Measurements from ENCODE around the gene HDAC9. TPM values are rescaled to one million over a fixed set of nuclear protein-coding genes. Genes with fewer than 3 reads are reported as not detected.

The HDAC9 gene
- total RNA-seq, 4 donors from 2014 or later, result 10.3 to 48.4 (median 12.2) TPM

DNA sequence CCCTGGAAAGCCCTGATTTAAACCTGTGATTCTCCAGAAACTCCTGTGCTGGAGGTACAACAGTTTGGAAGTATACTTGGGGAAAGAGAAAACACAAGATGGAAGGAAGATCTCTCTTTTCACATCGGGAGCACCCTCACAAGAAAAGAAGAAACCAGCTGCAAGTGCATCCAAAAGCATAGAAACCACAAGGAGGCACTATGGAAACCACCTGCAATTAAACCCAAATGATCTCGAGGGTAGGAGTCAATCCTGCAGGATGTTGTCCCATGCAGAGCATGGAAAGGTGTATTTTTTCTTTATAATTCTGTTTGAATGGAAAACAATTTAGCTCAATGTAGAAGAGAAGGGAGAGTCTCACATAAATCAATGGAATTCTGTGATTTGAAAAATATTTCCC lies 411.4 kb downstream of the HDAC9 start:
- DNase-seq (ENCODE audit: low spot score in 2 of 2), result no peak
- Histone ChIP-seq H3K9me3 (no peaks in the 10 kb centered on the region), H3K27ac (no peak overlapping the region), H3K4me3 (no peak overlapping the region), H3K36me3 (no peaks in the 10 kb centered on the region), H3K4me1 (no peaks in the 10 kb centered on the region), H3K27me3 (no peaks in the 10 kb centered on the region)
- WGBS, 2 donors, result 58 to 64% methylated on average over 2 of the region's 2 CpGs
- TF ChIP-seq EP300 (IDR thresholded peaks at IDR 0.05) (no peak), POLR2A (IDR thresholded peaks at IDR 0.05) (no peak)
- TF ChIP-seq, protein P1, sequence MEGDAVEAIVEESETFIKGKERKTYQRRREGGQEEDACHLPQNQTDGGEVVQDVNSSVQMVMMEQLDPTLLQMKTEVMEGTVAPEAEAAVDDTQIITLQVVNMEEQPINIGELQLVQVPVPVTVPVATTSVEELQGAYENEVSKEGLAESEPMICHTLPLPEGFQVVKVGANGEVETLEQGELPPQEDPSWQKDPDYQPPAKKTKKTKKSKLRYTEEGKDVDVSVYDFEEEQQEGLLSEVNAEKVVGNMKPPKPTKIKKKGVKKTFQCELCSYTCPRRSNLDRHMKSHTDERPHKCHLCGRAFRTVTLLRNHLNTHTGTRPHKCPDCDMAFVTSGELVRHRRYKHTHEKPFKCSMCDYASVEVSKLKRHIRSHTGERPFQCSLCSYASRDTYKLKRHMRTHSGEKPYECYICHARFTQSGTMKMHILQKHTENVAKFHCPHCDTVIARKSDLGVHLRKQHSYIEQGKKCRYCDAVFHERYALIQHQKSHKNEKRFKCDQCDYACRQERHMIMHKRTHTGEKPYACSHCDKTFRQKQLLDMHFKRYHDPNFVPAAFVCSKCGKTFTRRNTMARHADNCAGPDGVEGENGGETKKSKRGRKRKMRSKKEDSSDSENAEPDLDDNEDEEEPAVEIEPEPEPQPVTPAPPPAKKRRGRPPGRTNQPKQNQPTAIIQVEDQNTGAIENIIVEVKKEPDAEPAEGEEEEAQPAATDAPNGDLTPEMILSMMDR (IDR thresholded peaks at IDR 0.05), result no peak

DNA sequence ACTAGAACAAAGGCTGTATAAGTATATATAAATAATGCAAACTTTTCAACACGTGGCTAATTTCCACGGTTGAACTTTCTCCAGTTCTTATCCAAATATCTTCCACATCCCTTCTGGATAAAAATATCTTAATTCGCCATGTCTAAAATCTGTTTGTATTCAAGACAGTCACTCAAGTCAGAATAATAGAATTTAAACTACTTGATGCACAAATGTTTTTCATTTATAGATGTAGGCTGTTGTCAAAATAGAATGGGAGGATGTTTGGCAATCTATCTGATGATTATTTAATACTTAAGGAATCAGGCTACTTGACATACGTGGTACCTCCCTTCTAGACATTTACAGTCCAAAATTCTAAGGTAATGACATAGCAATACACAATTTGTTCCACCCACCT lies 417.6 kb downstream of the HDAC9 start:
- no peak overlapping the region for H3K4me3 ChIP-seq
- no peaks in the 10 kb centered on the region for H3K27me3 ChIP-seq
- TF ChIP-seq, protein P1 (IDR thresholded peaks at IDR 0.05), result no peak
- no peak for TF ChIP-seq EP300 (IDR thresholded peaks at IDR 0.05)
- no peak for TF ChIP-seq POLR2A (IDR thresholded peaks at IDR 0.05)
- H3K4me1 ChIP-seq, result no peaks in the 10 kb centered on the region
- no peak overlapping the region for H3K27ac ChIP-seq
- no peak for DNase-seq (ENCODE audit: low spot score in 2 of 2)
- H3K9me3 ChIP-seq, result no peaks in the 10 kb centered on the region
- H3K36me3 ChIP-seq, result no peaks in the 10 kb centered on the region
- 65 to 66% methylated on average over 4 of the region's 4 CpGs for WGBS, 2 donors

DNA sequence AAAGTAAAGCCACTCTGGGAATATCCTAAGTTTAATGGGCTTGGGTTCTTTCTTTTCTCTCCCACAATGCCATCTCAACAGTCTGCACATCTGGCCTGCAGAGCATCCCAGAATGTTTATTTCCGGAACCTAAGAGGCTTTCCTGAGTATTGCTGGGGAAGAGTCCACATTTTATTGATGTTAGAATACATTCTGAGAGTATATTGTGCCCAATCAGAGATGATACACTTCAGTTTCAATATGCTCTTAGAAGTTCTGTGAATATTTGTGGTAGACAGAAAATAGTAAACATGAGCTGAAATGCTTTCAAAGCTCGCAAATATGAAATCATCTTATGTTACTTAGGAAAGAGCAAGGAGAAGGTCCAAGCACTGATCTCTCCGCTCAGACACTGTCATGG lies 421.3 kb downstream of the HDAC9 start:
- no peak overlapping the region for H3K4me3 ChIP-seq
- H3K27me3 ChIP-seq, result no peaks in the 10 kb centered on the region
- DNase-seq (ENCODE audit: low spot score in 2 of 2), result no peak
- H3K4me1 ChIP-seq, result no peaks in the 10 kb centered on the region
- 62 to 92% methylated on average over 3 of the region's 3 CpGs for WGBS, 2 donors
- no peaks in the 10 kb centered on the region for H3K36me3 ChIP-seq
- no peak for TF ChIP-seq POLR2A (IDR thresholded peaks at IDR 0.05)
- TF ChIP-seq, protein P1 (IDR thresholded peaks at IDR 0.05), result no peak
- no peak for TF ChIP-seq EP300 (IDR thresholded peaks at IDR 0.05)
- H3K27ac ChIP-seq, result no peak overlapping the region
- H3K9me3 ChIP-seq, result peaks cover 0 to 6% (median 0%) of the 10 kb centered on the region in 4 donors

DNA sequence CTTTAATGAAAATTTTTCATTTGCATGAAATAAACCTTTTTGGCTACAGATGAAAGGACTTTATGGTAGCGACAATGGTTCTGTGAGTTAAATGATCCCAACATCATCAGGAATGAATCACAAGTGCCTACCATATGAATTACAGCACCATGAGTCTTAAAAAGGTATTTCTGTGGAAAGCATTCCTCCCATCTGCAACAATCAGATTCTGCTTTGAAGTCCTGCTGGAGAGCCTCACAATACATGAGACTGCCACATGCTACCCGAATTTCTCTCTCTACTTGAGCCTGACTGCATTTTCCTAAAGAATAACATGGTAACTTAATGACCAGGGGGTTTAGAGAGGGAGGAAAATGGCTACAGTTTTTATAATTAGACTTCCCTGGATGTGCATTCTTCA lies 431.6 kb downstream of the HDAC9 start:
- no peak for DNase-seq (ENCODE audit: low spot score in 2 of 2)
- H3K4me3 ChIP-seq, result no peak overlapping the region
- no peak overlapping the region for H3K27ac ChIP-seq
- H3K27me3 ChIP-seq, result no peaks in the 10 kb centered on the region
- TF ChIP-seq, protein P1 (IDR thresholded peaks at IDR 0.05), result no peak
- no peak for TF ChIP-seq EP300 (IDR thresholded peaks at IDR 0.05)
- TF ChIP-seq POLR2A (IDR thresholded peaks at IDR 0.05), result no peak
- 60 to 71% methylated on average over 2 of the region's 2 CpGs for WGBS, 2 donors
- H3K9me3 ChIP-seq, result no peaks in the 10 kb centered on the region
- no peaks in the 10 kb centered on the region for H3K36me3 ChIP-seq
- H3K4me1 ChIP-seq, result no peaks in the 10 kb centered on the region

DNA sequence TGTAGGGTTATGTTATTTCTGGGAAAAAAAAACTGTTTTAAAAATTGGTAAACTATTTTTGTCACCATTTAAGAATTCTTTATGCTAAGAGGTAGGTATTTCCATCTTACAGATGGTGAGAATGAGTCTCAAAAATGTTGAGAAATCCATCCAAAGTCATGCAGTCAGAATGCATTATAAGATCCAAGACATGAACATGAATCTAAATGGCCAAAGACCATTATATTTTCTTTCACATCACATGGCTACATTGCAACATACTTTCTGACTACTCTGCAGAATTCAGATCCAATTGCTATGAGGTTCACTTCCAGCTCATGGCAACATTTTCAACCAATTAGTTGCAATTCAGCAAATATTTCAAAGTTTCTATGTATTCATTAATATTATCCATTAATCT lies 440.7 kb downstream of the HDAC9 start:
- Histone ChIP-seq H3K4me1 (peaks cover 0 to 12% (median 0%) of the 10 kb centered on the region in 4 donors), H3K9me3 (peaks cover 0 to 9% (median 1%) of the 10 kb centered on the region in 4 donors), H3K4me3 (no peak overlapping the region), H3K36me3 (no peaks in the 10 kb centered on the region), H3K27ac (no peak overlapping the region), H3K27me3 (no peaks in the 10 kb centered on the region)
- TF ChIP-seq POLR2A (IDR thresholded peaks at IDR 0.05), result no peak
- DNase-seq (ENCODE audit: low spot score in 2 of 2), result no peak
